ENCODE results near the gene UCN2. TPM values are rescaled to one million over a fixed set of nuclear protein-coding genes. Genes with fewer than 3 reads are reported as not detected.

The UCN2 gene, protein sequence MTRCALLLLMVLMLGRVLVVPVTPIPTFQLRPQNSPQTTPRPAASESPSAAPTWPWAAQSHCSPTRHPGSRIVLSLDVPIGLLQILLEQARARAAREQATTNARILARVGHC
- 4.9 to 8.5 TPM (median 6.9 TPM) in 5 replicates for total RNA-seq (2022; extraction: Qiagen RNA extraction)

GRCh38 chr3:48563382-48563918 is at the start of gene UCN2:
Gene UCN2 (minus strand): TSS chr3:48563781. CDS start chr3:48563124, 657 bp downstream.

GRCh38 chr3:48609088-48610005 is 45.8 kb upstream of the UCN2 start, which contains the start of gene UQCRC1:
Gene UQCRC1 (minus strand): TSS chr3:48609646. CDS start chr3:48609620, 26 bp downstream.

GRCh38 chr3:48595075-48595525 is 31.5 kb upstream of the UCN2 start, which contains the start of gene COL7A1:
Gene COL7A1 (minus strand): TSS chr3:48595329. CDS start chr3:48595159, 170 bp downstream.

DNA sequence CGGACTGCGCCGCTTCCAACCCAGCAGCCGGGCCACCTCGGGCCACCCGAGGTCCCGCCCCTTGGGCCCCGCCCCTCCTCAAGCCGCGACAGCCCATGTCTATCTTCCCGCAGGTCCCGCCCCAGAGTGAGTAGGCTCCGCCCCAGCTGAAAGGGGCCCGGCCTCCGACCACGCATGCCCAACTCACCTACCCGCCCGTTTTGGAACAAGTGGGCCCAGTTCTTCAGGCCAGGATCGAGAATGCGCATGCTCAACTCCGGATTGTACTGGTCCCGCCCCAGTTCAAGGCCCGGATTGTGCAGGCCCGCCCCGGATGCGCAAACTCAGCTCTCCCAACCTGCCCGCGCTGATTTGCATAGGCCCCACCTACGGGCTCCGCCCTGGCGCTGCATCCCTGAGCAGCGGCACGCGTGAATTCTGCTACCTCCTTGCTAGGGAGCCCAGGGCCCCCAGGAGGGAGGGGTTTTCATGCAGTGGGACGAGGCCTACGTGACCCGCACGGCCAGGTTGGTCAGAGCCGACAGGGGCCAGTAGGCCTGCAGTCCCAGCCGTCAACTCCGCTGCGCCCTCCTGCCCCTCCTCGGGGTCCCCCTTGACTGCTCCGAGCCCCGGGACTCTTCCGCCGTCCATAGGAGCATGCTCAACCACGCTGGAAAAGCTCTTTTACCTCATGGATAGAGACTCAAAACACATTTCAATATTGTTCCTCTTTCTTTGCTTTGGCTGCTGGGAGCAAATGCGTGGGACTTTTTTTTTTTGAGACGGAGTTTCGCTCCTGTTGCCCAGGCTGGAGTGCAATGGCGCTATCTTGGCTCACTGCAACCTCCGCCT is 6.6 kb downstream of the UCN2 start, which contains the start of gene PFKFB4:
Gene PFKFB4, minus strand, starts transcription at position 8 of the 831 bp plus-strand sequence. CDS start 26 bp downstream, outside the sequence.

Other genes with a start within 250 kb of the UCN2 start
- gene SPINK8, start 230.1 kb downstream of the UCN2 start, total RNA-seq (2022; extraction: Qiagen RNA extraction): not detected in 5 replicates
- not detected in 5 replicates for gene FBXW12, start 191.6 kb downstream of the UCN2 start, total RNA-seq (2022; extraction: Qiagen RNA extraction)
- 11.2 to 20.0 TPM (median 16.7 TPM) in 5 replicates for gene PLXNB1, start 133.7 kb downstream of the UCN2 start, total RNA-seq (2022; extraction: Qiagen RNA extraction)
- gene CCDC51, start 123.7 kb downstream of the UCN2 start, total RNA-seq (2022; extraction: Qiagen RNA extraction): 24.8 to 28.3 TPM (median 26.7 TPM) in 5 replicates
- 273 to 468 TPM (median 291 TPM) in 5 replicates for gene TMA7, start 123.5 kb downstream of the UCN2 start, total RNA-seq (2022; extraction: Qiagen RNA extraction)
- 7.7 to 8.8 TPM (median 8.4 TPM) in 5 replicates for gene ATRIP, start 117.0 kb downstream of the UCN2 start, total RNA-seq (2022; extraction: Qiagen RNA extraction)
- gene SHISA5, start 59.6 kb downstream of the UCN2 start, total RNA-seq (2022; extraction: Qiagen RNA extraction): 95.5 to 137 TPM (median 133 TPM) in 5 replicates
- gene PFKFB4, start 7.0 kb downstream of the UCN2 start, total RNA-seq (2022; extraction: Qiagen RNA extraction): 7.4 to 13.5 TPM (median 10.4 TPM) in 5 replicates
- 87.7 to 170 TPM (median 128 TPM) in 5 replicates for gene COL7A1, start 31.5 kb upstream of the UCN2 start, total RNA-seq (2022; extraction: Qiagen RNA extraction)
- gene UQCRC1, start 45.9 kb upstream of the UCN2 start, total RNA-seq (2022; extraction: Qiagen RNA extraction): 150 to 202 TPM (median 156 TPM) in 5 replicates
- not detected in 5 replicates for gene TMEM89, start 58.0 kb upstream of the UCN2 start, total RNA-seq (2022; extraction: Qiagen RNA extraction)
- 10.2 to 17.3 TPM (median 14.0 TPM) in 5 replicates for gene SLC26A6, start 71.7 kb upstream of the UCN2 start, total RNA-seq (2022; extraction: Qiagen RNA extraction)
- gene CELSR3, start 99.1 kb upstream of the UCN2 start, total RNA-seq (2022; extraction: Qiagen RNA extraction): 2.7 to 4.4 TPM (median 4.2 TPM) in 5 replicates
- 7.8 to 12.0 TPM (median 10.7 TPM) in 5 replicates for gene NCKIPSD, start 122.1 kb upstream of the UCN2 start, total RNA-seq (2022; extraction: Qiagen RNA extraction)
- gene IP6K2, start 153.4 kb upstream of the UCN2 start, total RNA-seq (2022; extraction: Qiagen RNA extraction): 45.8 to 56.2 TPM (median 52.9 TPM) in 5 replicates